ENCODE data around the gene GRIP1. TPM values are rescaled to one million over a fixed set of nuclear protein-coding genes. Genes with fewer than 3 reads are reported as not detected.
"Not testable (repeated sequence)": the region's sequence is repeated elsewhere in the genome, so short reads cannot be mapped to it uniquely, and the experiment has no call there.

GRIP1 gene
- total RNA-seq, 1 donor, result under 0.01 TPM

DNA sequence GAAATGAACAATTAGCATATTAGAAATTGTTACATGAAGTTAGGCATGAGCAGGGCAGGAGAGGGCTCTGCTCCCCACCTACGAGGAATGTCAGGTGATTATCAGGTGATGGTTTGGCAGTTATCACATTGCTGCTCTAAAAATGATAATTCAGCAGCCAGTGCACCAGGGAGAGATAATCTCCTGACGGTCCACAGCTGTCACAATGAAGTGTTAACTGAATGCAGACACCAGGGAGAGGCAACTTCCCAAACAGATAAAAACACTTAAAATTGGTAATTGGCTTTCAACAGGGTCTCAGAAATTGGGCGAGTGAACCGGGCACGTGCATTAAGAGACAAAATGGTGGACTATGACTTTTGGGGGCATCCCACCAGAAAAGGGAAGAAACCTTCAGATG, 176.0 kb downstream of the GRIP1 start:
- DNase-seq (ENCODE audit: insufficient read length, low spot score, missing footprints), result no peak
- no peaks in the 10 kb centered on the region for H3K9me3 ChIP-seq (ENCODE audit: low read depth, low read length)
- H3K4me1 ChIP-seq (ENCODE audit: insufficient read depth, low read length), result no peaks in the 10 kb centered on the region
- H3K27ac ChIP-seq (ENCODE audit: low read depth, low read length), result no peak overlapping the region
- no peaks in the 10 kb centered on the region for H3K36me3 ChIP-seq (ENCODE audit: insufficient read depth, low read length)
- H2AFZ ChIP-seq (ENCODE audit: low read length), result no peak overlapping the region
- H3K79me2 ChIP-seq (ENCODE audit: insufficient read depth, low read length), result no peaks in the 10 kb centered on the region
- no peaks in the 10 kb centered on the region for H3K27me3 ChIP-seq (ENCODE audit: insufficient read depth, low read length)
- no peak overlapping the region for H3K4me3 ChIP-seq (ENCODE audit: insufficient read depth, low read length)
- TF ChIP-seq, protein P1, sequence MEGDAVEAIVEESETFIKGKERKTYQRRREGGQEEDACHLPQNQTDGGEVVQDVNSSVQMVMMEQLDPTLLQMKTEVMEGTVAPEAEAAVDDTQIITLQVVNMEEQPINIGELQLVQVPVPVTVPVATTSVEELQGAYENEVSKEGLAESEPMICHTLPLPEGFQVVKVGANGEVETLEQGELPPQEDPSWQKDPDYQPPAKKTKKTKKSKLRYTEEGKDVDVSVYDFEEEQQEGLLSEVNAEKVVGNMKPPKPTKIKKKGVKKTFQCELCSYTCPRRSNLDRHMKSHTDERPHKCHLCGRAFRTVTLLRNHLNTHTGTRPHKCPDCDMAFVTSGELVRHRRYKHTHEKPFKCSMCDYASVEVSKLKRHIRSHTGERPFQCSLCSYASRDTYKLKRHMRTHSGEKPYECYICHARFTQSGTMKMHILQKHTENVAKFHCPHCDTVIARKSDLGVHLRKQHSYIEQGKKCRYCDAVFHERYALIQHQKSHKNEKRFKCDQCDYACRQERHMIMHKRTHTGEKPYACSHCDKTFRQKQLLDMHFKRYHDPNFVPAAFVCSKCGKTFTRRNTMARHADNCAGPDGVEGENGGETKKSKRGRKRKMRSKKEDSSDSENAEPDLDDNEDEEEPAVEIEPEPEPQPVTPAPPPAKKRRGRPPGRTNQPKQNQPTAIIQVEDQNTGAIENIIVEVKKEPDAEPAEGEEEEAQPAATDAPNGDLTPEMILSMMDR (IDR thresholded peaks at IDR 0.05; ENCODE audit: extremely low read depth, low read depth, low read length), result no peak
- H3K4me2 ChIP-seq (ENCODE audit: insufficient read depth, low read length), result no peak overlapping the region
- no peaks in the 10 kb centered on the region for H4K20me1 ChIP-seq (ENCODE audit: insufficient read depth, low read length)

DNA sequence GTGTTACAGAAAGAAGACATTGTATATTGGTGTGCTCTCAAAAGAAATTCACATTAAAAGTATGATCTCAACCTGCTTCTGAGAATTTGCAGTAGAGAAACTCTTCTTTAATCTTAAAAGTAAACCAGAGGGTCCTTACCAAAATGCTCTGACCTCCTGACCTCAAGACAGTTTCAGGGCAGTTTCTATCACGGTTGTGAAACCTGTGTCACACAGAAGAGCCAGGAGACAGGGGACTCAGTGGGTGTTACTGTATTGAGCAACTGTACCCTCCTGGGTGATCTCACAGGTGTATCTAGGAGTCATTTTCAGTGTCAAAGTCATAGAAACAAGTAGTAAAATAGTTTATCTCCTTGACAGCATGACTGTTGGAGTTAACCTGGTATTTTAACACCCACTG, 178.0 kb downstream of the GRIP1 start:
- TF ChIP-seq, protein P1 (IDR thresholded peaks at IDR 0.05; ENCODE audit: extremely low read depth, low read depth, low read length), result no peak
- Histone ChIP-seq H4K20me1 (ENCODE audit: insufficient read depth, low read length) (no peaks in the 10 kb centered on the region), H3K36me3 (ENCODE audit: insufficient read depth, low read length) (no peaks in the 10 kb centered on the region), H3K4me2 (ENCODE audit: insufficient read depth, low read length) (no peak overlapping the region), H2AFZ (ENCODE audit: low read length) (no peak overlapping the region), H3K4me1 (ENCODE audit: insufficient read depth, low read length) (no peaks in the 10 kb centered on the region), H3K4me3 (ENCODE audit: insufficient read depth, low read length) (no peak overlapping the region), H3K9me3 (ENCODE audit: low read depth, low read length) (no peaks in the 10 kb centered on the region), H3K27ac (ENCODE audit: low read depth, low read length) (no peak overlapping the region), H3K79me2 (ENCODE audit: insufficient read depth, low read length) (no peaks in the 10 kb centered on the region), H3K27me3 (ENCODE audit: insufficient read depth, low read length) (peaks cover 5% of the 10 kb centered on the region)
- DNase-seq (ENCODE audit: insufficient read length, low spot score, missing footprints), result no peak

DNA sequence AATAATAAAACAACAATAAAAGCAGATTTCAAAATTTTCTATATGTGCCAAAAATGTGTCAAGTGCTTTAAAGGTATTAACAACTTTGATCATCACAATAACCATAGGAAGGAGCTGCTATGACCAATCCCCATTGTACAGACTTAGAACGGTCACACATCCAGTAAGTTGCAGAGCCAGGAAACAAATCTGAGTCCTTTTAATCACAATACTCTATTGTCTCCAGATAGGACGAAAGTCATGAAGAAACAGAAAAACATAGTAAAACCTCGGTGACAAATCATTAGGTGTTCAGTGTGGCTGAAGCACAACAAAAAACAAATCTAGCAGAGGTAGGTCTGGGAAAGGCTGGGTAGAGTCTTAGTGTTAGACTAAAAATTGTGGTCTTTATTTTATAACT, 178.8 kb downstream of the GRIP1 start:
- TF ChIP-seq, protein P1 (IDR thresholded peaks at IDR 0.05; ENCODE audit: extremely low read depth, low read depth, low read length), result no peak
- Histone ChIP-seq H3K36me3 (ENCODE audit: insufficient read depth, low read length) (no peaks in the 10 kb centered on the region), H3K9me3 (ENCODE audit: low read depth, low read length) (no peaks in the 10 kb centered on the region), H3K27me3 (ENCODE audit: insufficient read depth, low read length) (peaks cover 5% of the 10 kb centered on the region), H2AFZ (ENCODE audit: low read length) (no peak overlapping the region), H3K4me2 (ENCODE audit: insufficient read depth, low read length) (no peak overlapping the region), H3K4me3 (ENCODE audit: insufficient read depth, low read length) (no peak overlapping the region), H3K79me2 (ENCODE audit: insufficient read depth, low read length) (no peaks in the 10 kb centered on the region), H3K27ac (ENCODE audit: low read depth, low read length) (no peak overlapping the region), H3K4me1 (ENCODE audit: insufficient read depth, low read length) (no peaks in the 10 kb centered on the region), H4K20me1 (ENCODE audit: insufficient read depth, low read length) (no peaks in the 10 kb centered on the region)
- no peak for DNase-seq (ENCODE audit: insufficient read length, low spot score, missing footprints)

DNA sequence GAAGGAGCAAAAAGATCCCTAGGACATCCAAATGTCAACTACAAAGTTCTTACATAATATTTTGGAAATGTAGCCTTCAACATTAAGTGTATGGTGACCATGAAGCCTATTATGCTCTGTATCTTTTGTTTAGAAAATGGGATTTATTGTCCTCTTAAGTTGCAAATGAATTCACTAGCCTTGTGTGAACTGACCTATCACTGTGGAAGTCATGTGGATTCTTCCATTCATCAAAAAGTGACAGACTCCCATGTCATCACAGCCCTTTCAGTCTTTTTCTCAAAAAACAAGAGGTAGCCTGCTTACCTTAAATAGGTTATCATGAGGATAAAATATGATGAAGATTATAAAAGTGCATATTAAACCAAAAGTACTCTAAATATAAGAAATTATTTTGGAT, 179.9 kb downstream of the GRIP1 start:
- TF ChIP-seq, protein P1 (IDR thresholded peaks at IDR 0.05; ENCODE audit: extremely low read depth, low read depth, low read length), result no peak
- DNase-seq (ENCODE audit: insufficient read length, low spot score, missing footprints), result no peak
- H3K9me3 ChIP-seq (ENCODE audit: low read depth, low read length), result no peaks in the 10 kb centered on the region
- H3K27me3 ChIP-seq (ENCODE audit: insufficient read depth, low read length), result peaks cover 5% of the 10 kb centered on the region
- H3K4me3 ChIP-seq (ENCODE audit: insufficient read depth, low read length), result no peak overlapping the region
- no peak overlapping the region for H2AFZ ChIP-seq (ENCODE audit: low read length)
- no peaks in the 10 kb centered on the region for H3K36me3 ChIP-seq (ENCODE audit: insufficient read depth, low read length)
- H3K4me1 ChIP-seq (ENCODE audit: insufficient read depth, low read length), result no peaks in the 10 kb centered on the region
- no peaks in the 10 kb centered on the region for H3K79me2 ChIP-seq (ENCODE audit: insufficient read depth, low read length)
- no peaks in the 10 kb centered on the region for H4K20me1 ChIP-seq (ENCODE audit: insufficient read depth, low read length)
- H3K4me2 ChIP-seq (ENCODE audit: insufficient read depth, low read length), result no peak overlapping the region
- H3K27ac ChIP-seq (ENCODE audit: low read depth, low read length), result no peak overlapping the region

DNA sequence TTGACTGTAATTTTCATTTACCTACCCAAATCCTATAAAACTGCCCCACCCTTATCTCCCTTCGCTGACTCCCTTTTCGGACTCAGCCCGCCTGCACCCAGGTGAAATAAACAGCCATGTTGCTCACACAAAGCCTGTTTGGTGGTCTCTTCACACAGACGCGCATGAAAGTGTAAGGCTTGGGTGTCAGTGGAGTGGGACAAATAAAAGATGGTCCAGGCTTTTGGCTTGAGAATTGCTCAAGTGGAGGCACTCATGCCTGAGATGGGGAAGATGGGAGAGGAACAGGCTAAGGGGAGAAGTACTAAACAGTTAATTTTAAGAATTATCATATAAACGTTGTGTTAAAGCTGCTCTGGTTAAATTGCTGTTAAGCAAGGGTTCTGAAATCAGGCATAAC, 180.8 kb downstream of the GRIP1 start:
- not testable (repeated sequence) for H2AFZ ChIP-seq (ENCODE audit: low read length); H3K79me2 ChIP-seq (ENCODE audit: insufficient read depth, low read length); H3K27ac ChIP-seq (ENCODE audit: low read depth, low read length); DNase-seq (ENCODE audit: insufficient read length, low spot score, missing footprints); H3K4me3 ChIP-seq (ENCODE audit: insufficient read depth, low read length); H3K27me3 ChIP-seq (ENCODE audit: insufficient read depth, low read length); H3K4me2 ChIP-seq (ENCODE audit: insufficient read depth, low read length); H3K36me3 ChIP-seq (ENCODE audit: insufficient read depth, low read length); H3K9me3 ChIP-seq (ENCODE audit: low read depth, low read length); H3K4me1 ChIP-seq (ENCODE audit: insufficient read depth, low read length); H4K20me1 ChIP-seq (ENCODE audit: insufficient read depth, low read length)
